ENCODE data around the gene ATP11A. TPM values are rescaled to one million over a fixed set of nuclear protein-coding genes. Genes with fewer than 3 reads are reported as not detected.

The ATP11A gene
- total and polyA plus RNA-seq, 10 of the 15 experiments (the other 5 are each of a cell fraction or from before 2014, with no cell fraction given), result 1.4 to 69.6 (median 14.4) TPM

DNA sequence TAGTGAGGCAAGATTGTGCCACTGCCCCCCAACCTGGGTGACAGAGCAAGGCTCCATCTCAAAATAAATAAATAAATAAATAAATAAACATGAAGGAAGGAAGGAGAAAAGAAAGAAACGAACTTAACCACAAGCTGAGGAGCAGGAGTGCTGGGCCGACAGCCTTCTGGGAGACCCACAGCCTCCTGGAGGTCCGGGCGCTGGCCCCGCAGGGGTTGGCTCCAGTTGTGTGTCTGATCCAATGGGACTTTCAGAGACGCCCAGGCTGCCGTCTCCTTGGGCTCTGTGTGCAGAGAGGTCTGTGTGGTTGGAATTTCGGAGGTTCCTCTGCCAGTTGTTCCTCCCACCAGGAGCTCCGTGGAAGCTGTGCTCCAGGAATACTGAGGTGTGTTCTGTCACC is 243.1 kb downstream of the ATP11A start (continued):
- TF ChIP-seq ZBTB40 (IDR thresholded peaks at IDR 0.05; ENCODE audit: borderline replicate concordance) (no peak), CBFB (IDR thresholded peaks at IDR 0.05; ENCODE audit: low read depth) (no peak)
- TF ChIP-seq, protein P1, sequence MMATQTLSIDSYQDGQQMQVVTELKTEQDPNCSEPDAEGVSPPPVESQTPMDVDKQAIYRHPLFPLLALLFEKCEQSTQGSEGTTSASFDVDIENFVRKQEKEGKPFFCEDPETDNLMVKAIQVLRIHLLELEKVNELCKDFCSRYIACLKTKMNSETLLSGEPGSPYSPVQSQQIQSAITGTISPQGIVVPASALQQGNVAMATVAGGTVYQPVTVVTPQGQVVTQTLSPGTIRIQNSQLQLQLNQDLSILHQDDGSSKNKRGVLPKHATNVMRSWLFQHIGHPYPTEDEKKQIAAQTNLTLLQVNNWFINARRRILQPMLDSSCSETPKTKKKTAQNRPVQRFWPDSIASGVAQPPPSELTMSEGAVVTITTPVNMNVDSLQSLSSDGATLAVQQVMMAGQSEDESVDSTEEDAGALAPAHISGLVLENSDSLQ (IDR thresholded peaks at IDR 0.05), result no peak

DNA sequence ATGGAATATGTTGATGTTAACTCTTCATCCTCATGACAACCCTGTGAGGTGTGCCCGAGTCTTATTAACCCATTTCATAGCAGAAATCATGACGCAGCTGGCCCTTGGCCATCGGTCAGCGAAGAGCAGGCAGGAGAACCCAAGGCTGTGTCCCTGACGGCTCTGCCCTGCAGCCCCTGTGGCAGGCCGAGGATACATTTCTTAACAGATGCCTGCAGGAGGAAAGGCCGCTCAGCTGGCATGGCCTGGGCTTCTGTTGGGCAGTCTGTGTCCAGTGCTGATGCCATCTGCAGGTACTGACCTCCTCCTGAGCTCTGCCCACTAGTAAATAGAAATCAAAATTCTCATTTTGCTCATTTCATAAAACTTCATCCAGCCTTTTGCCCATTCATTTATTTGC is 243.8 kb downstream of the ATP11A start:
- Histone ChIP-seq H3K27ac (ENCODE audit: control insufficient read depth, insufficient read depth) (no peak overlapping the region), H3K4me2 (ENCODE audit: control insufficient read depth, insufficient read depth) (no peak overlapping the region), H3K4me3 (no peak overlapping the region), H2AFZ (ENCODE audit: control insufficient read depth, low read depth, low read length) (no peak overlapping the region), H3K9ac (ENCODE audit: control insufficient read depth, insufficient read depth, low read length) (no peak overlapping the region), H3K27me3 (replicated peaks in 1 of 2; ENCODE audit: control insufficient read depth in 2 of 2, insufficient read depth in 2 of 2, low read length in 1 of 2) (peaks cover 0 to 2% of the 10 kb centered on the region in 2 experiments; a peak in 2 of 4 replicates), H3K4me1 (ENCODE audit: control insufficient read depth, insufficient read depth, low read length) (no peaks in the 10 kb centered on the region), H3K79me2 (ENCODE audit: control insufficient read depth, insufficient read depth, low read length) (no peaks in the 10 kb centered on the region), H3K36me3 (ENCODE audit: control insufficient read depth in 2 of 2, insufficient read depth in 2 of 2, low read length in 1 of 2) (no peaks in the 10 kb centered on the region), H4K20me1 (ENCODE audit: control insufficient read depth, insufficient read depth) (no peaks in the 10 kb centered on the region), H3K9me3 (replicated peaks; ENCODE audit: control insufficient read depth, insufficient read depth, low read length) (no peaks in the 10 kb centered on the region)
- no TSS peak for BruUV-seq (replicated peaks)
- intact Hi-C loops (cut with micrococcal nuclease; ENCODE audit: unreplicated experiment), result no loop called here
- SMC1A ChIA-PET (ENCODE audit: uncharacterized antibody, unreplicated experiment), result no interaction called here
- no peak for FAIRE-seq
- DNase-seq (ENCODE audit: low read depth, low spot score), result no peak
- RAD21 ChIA-PET (ENCODE audit: unreplicated experiment), result no interaction called here
- in situ Hi-C loops (cut with MboI), result no loop called here
- CTCF ChIA-PET, result interaction anchor here (0.7 to 1.5 kb wide), 2 partner anchors 9 to 10 kb away, joined by 3 to 5 read pairs; no protein-coding TSS in a partner anchor
- ATAC-seq, result no peak
- POLR2A ChIA-PET, result no interaction called here
- WGBS (ENCODE audit: insufficient coverage, insufficient replicate concordance, low lambda C conversion rate, missing lambda C conversion rate), result 34% methylated on average over 6 of the region's 7 CpGs
- TF ChIP-seq TBL1XR1 (IDR thresholded peaks at IDR 0.05; ENCODE audit: low read depth, low read length), result no peak
- no peak for TF ChIP-seq RELA (IDR thresholded peaks at IDR 0.05; ENCODE audit: borderline replicate concordance, partially characterized antibody)
- no peak for TF ChIP-seq PAX8 (IDR thresholded peaks at IDR 0.05)
- TF ChIP-seq, protein P1 (IDR thresholded peaks at IDR 0.05), result no peak
- TF ChIP-seq ZBTB33 (IDR thresholded peaks at IDR 0.05), result no peak
- no peak for TF ChIP-seq HDGF (IDR thresholded peaks at IDR 0.05)
- no peak for TF ChIP-seq MYC (IDR thresholded peaks at IDR 0.05; ENCODE audit: insufficient read depth, insufficient read length, insufficient replicate concordance, low read length, severe bottlenecking)
- TF ChIP-seq RAD21 (IDR thresholded peaks at IDR 0.05; ENCODE audit: insufficient read depth, low read depth, low read length), result no peak
- TF ChIP-seq, protein P2, sequence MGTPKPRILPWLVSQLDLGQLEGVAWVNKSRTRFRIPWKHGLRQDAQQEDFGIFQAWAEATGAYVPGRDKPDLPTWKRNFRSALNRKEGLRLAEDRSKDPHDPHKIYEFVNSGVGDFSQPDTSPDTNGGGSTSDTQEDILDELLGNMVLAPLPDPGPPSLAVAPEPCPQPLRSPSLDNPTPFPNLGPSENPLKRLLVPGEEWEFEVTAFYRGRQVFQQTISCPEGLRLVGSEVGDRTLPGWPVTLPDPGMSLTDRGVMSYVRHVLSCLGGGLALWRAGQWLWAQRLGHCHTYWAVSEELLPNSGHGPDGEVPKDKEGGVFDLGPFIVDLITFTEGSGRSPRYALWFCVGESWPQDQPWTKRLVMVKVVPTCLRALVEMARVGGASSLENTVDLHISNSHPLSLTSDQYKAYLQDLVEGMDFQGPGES (IDR thresholded peaks at IDR 0.05), result no peak

Data from GM12878 (cell line).